MCF 10A (cell line): ENCODE results near the gene CD44. TPM values are rescaled to one million over a fixed set of nuclear protein-coding genes. Genes with fewer than 3 reads are reported as not detected.

ENCODE experiments used
- BruUV-seq: library from RNA; stranded (reverse); fragments of 400-500 nt; replicated peaks from 2 replicates; lab custom pipeline; 2021; lab: Mats Ljungman, UMichigan
- CTCF ChIA-PET: fragments of 300-600 bp; sonication (Branson Sonifier 250); formaldehyde crosslinking; extraction: SDS; loops from one replicate; lab custom pipeline; 2021; ENCODE audit warnings: antibody characterized with exemption, inconsistent platforms; lab: Yijun Ruan, JAX
- POLR2A ChIA-PET: fragments of 300-600, 350-650 bp; sonication (Branson Sonifier 250); formaldehyde crosslinking; extraction: SDS; loops from one replicate; lab custom pipeline; 2020; ENCODE audit warnings: antibody characterized with exemption, inconsistent platforms; lab: Yijun Ruan, JAX
- DNase-seq: peaks from one replicate; pipeline ENCODE4 v3.0.0-alpha.2; 2018; ENCODE audit not compliant: unreplicated experiment
- H3K27ac Mint-ChIP-seq: one replicate; pipeline ENCODE4 v1.8.0; 2022; ENCODE audit warnings: mild to moderate bottlenecking, low read depth, mixed read lengths; ENCODE audit not compliant: unreplicated experiment
- H3K27me3 Mint-ChIP-seq: one replicate; pipeline ENCODE4 v1.8.0; 2022; ENCODE audit warnings: mixed read lengths; ENCODE audit not compliant: insufficient read depth, unreplicated experiment
- H3K36me3 Mint-ChIP-seq: one replicate; pipeline ENCODE4 v1.8.0; 2022; ENCODE audit warnings: mild to moderate bottlenecking, moderate library complexity, mixed read lengths; ENCODE audit not compliant: insufficient read depth, unreplicated experiment
- H3K4me1 Mint-ChIP-seq: one replicate; pipeline ENCODE4 v1.8.0; 2022; ENCODE audit warnings: mixed read lengths; ENCODE audit not compliant: insufficient read depth, unreplicated experiment
- H3K4me3 Mint-ChIP-seq: one replicate; pipeline ENCODE4 v1.8.0; 2022; ENCODE audit warnings: mild to moderate bottlenecking, moderate library complexity, mixed read lengths; ENCODE audit not compliant: unreplicated experiment
- H3K9me3 Mint-ChIP-seq: one replicate; pipeline ENCODE4 v1.8.0; 2022; ENCODE audit warnings: mixed read lengths; ENCODE audit not compliant: unreplicated experiment
- intact Hi-C: fragments of 100-400 bp; cut with micrococcal nuclease; formaldehyde crosslinking; loops from 2 replicates; pipeline ENCODE4 v1.14.1; 2022
- total RNA-seq: library from RNA; stranded (reverse); gene quantifications from 2 replicates; pipeline ENCODE4 v1.2.3, GENCODE V29; 2022
- TF ChIP-seq, protein P1 (sequence below): fragments of 200-600 bp; IDR thresholded peaks from one replicate; pipeline ENCODE4 v1.8.0; 2022; ENCODE audit warnings: antibody characterized with exemption, mild to moderate bottlenecking; ENCODE audit not compliant: unreplicated experiment

The CD44 gene
- total RNA-seq, 1 experiment from 2014 or later = 446 TPM

GRCh38 chr11:35163702-35164496 is 24.9 kb downstream of the CD44 start:
- DNase-seq = peak; percentile 43
- H3K4me1 Mint-ChIP-seq = peaks cover 54% of the 10 kb centered on the region
- H3K4me3 Mint-ChIP-seq = no peak overlapping the region
- ChIA-PET POLR2A (interaction anchor here (0.6 to 15.7 kb wide), 11 partner anchors 8 to 205 kb away, joined by 3 to 233 read pairs (median 6); partner anchors contain the start of gene CD44), CTCF (interaction anchor here (1.0 to 2.0 kb wide), 7 partner anchors 12 to 223 kb away, joined by 3 to 9 read pairs (median 4); partner anchors contain the start of gene CD44)
- no peaks in the 10 kb centered on the region for H3K27me3 Mint-ChIP-seq
- H3K36me3 Mint-ChIP-seq = peaks cover 16% of the 10 kb centered on the region
- no TSS peak for BruUV-seq
- TF ChIP-seq, protein P1, sequence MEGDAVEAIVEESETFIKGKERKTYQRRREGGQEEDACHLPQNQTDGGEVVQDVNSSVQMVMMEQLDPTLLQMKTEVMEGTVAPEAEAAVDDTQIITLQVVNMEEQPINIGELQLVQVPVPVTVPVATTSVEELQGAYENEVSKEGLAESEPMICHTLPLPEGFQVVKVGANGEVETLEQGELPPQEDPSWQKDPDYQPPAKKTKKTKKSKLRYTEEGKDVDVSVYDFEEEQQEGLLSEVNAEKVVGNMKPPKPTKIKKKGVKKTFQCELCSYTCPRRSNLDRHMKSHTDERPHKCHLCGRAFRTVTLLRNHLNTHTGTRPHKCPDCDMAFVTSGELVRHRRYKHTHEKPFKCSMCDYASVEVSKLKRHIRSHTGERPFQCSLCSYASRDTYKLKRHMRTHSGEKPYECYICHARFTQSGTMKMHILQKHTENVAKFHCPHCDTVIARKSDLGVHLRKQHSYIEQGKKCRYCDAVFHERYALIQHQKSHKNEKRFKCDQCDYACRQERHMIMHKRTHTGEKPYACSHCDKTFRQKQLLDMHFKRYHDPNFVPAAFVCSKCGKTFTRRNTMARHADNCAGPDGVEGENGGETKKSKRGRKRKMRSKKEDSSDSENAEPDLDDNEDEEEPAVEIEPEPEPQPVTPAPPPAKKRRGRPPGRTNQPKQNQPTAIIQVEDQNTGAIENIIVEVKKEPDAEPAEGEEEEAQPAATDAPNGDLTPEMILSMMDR = no peak
- no peaks in the 10 kb centered on the region for H3K9me3 Mint-ChIP-seq
- H3K27ac Mint-ChIP-seq = peak overlapping the region; percentile 23
- intact Hi-C loops = no loop called here

GRCh38 chr11:35165030-35165422 is 26.1 kb downstream of the CD44 start:
- TF ChIP-seq, protein P1 = no peak
- no TSS peak for BruUV-seq
- POLR2A ChIA-PET = interaction anchor here (0.7 to 15.7 kb wide), 8 partner anchors 9 to 156 kb away, joined by 3 to 233 read pairs (median 5); partner anchors contain the start of gene CD44
- no peak overlapping the region for H3K4me3 Mint-ChIP-seq
- H3K4me1 Mint-ChIP-seq = peaks cover 46% of the 10 kb centered on the region
- peaks cover 23% of the 10 kb centered on the region for H3K36me3 Mint-ChIP-seq
- no peak for DNase-seq
- no peaks in the 10 kb centered on the region for H3K9me3 Mint-ChIP-seq
- CTCF ChIA-PET = no interaction called here
- H3K27ac Mint-ChIP-seq = peak overlapping the region; percentile 94
- H3K27me3 Mint-ChIP-seq = no peaks in the 10 kb centered on the region
- intact Hi-C loops = no loop called here

DNA sequence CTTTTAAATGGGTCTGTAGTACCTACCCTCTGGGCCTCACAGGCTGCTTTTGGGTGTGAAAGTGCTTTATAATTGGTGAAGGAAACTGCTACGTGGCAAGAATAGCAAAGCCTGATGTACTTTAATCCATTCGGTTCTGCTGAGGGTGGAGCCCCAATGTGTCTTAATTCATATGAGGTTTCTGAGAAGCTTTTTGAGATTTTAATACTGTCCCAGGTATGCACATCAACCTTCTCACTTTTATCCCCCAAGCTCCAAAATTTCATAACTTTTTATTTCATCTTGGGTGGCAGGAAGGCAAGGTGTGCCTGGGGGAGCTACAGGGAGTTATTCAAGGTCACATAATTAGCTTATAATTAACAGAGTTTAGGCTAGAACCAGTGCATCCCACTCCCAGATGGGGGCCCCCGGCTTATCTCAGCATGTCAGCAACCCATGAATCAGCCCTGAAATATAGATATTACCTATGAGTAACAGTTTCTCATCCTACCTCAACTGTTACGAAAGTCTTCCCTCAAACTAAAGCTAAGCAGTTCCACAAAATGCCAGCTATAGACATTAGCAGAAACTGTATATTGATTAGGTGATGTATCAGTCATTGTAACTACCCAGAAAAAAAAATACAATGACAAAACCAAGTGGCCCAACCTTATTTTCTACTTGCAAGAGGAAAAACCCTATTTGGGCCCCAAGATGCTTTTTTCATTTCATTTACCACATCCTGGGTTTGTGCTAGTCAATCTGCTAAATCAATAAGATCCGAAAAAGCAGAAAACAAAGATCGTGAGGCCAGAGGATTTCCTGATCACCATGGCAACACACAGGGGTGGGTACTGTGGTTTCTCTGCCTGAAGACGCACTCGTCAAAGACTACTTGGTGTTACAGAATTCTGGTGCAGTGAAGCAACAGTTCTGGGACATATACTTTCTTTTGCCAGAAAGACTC is 26.7 kb downstream of the CD44 start:
- Mint-ChIP-seq H3K9me3 (no peaks in the 10 kb centered on the region), H3K4me1 (peaks cover 46% of the 10 kb centered on the region), H3K27ac (peak overlapping the region; percentile 94), H3K4me3 (peak overlapping the region; percentile 54), H3K27me3 (no peaks in the 10 kb centered on the region), H3K36me3 (peaks cover 21% of the 10 kb centered on the region)
- CTCF ChIA-PET = interaction anchor here (0.6 to 1.0 kb wide), 3 partner anchors 9 to 234 kb away, joined by 3 to 4 read pairs (median 3); no protein-coding TSS in a partner anchor
- intact Hi-C loops = loop anchor here (2.0 kb wide), 1 partner anchor 21 kb away; no protein-coding TSS in a partner anchor
- POLR2A ChIA-PET = interaction anchor here (0.5 to 15.7 kb wide), 16 partner anchors 8 to 190 kb away, joined by 3 to 233 read pairs (median 4); partner anchors contain the start of gene CD44
- no TSS peak for BruUV-seq
- DNase-seq = peak; percentile 65
- TF ChIP-seq, protein P1 = no peak
